HCT116 (cell line): Measurements from ENCODE around the gene PITRM1. TPM values are rescaled to one million over a fixed set of nuclear protein-coding genes. Genes with fewer than 3 reads are reported as not detected.

ENCODE experiments used
- ATAC-seq: fragments of 200-7000 bp; cut with Tn5 transposase; 2 replicates; pipeline ENCODE4 v1.9.1; 2020; ENCODE audit warnings: mild to moderate bottlenecking, moderate library complexity
- BruUV-seq: library from RNA; stranded (reverse); fragments of 400-500 nt; replicated peaks from 2 replicates; lab custom pipeline; 2021; lab: Mats Ljungman, UMichigan
- CTCF ChIA-PET: fragments of 300-600 bp; sonication (Branson Sonifier 250); formaldehyde crosslinking; loops from one replicate; lab custom pipeline; 2021; ENCODE audit warnings: antibody characterized with exemption; lab: Charles Lee
- POLR2A ChIA-PET: fragments of 300-600, 350-600 bp; sonication (Branson Sonifier 250); formaldehyde crosslinking; loops from one replicate; lab custom pipeline; 2021; ENCODE audit warnings: antibody characterized with exemption; lab: Charles Lee
- RAD21 ChIA-PET, 2 experiments: fragments of 300-600 bp; sonication (Branson Sonifier 250); formaldehyde crosslinking; loops; one replicate each; lab custom pipeline; 2023; ENCODE audit warnings: low total read pairs in 2 of 2; ENCODE audit not compliant: uncharacterized antibody in 2 of 2, unreplicated experiment in 2 of 2, low non-redundant PET in 1 of 2; lab: Charles Lee
- DNase-seq: peaks from one replicate; pipeline ENCODE4 v3.0.0-alpha.2; 2010; ENCODE audit warnings: low read depth, low spot score
- H2AFZ ChIP-seq: fragments of 200-600 bp; shearing (Covaris generic), sonication (generic); 2 replicates; pipeline ENCODE4 v1.6.1; 2017; ENCODE audit warnings: low read depth, mixed run types, mixed read lengths, antibody characterized with exemption, low read length; ENCODE audit not compliant: poor library complexity, severe bottlenecking
- H3K27ac ChIP-seq: 2 replicates; pipeline ENCODE4 v1.5.1; 2012; ENCODE audit warnings: low read depth, low read length
- H3K27me3 ChIP-seq: fragments of 200-600 bp; sonication (generic); 2 replicates; pipeline ENCODE4 v1.6.1; 2016; ENCODE audit warnings: mixed run types, low read length, mixed read lengths; ENCODE audit not compliant: insufficient read depth
- H3K36me3 ChIP-seq, 2 experiments: fragments of 200-500 bp in 1 of 2; fragments of 200-600 bp in 1 of 2; sonication (Bioruptor generic) in 1 of 2; sonication (generic) in 1 of 2; 2 replicates each; pipeline versions ENCODE4 v1.5.1 to v1.6.1; 2014 to 2016; ENCODE audit warnings: low read length in 2 of 2, inconsistent platforms in 1 of 2, mixed read lengths in 1 of 2, mixed run types in 1 of 2; ENCODE audit not compliant: insufficient read depth in 2 of 2, control insufficient read depth in 1 of 2
- H3K4me1 ChIP-seq, 2 experiments: fragments of 200-600 bp in 1 of 2; sonication (generic) in 1 of 2; 2 replicates each; pipeline versions ENCODE4 v1.5.1 to v1.6.1; 2012 to 2017; ENCODE audit warnings: low read length in 2 of 2, inconsistent platforms in 1 of 2, mild to moderate bottlenecking in 1 of 2, mixed read lengths in 1 of 2, mixed run types in 1 of 2, moderate library complexity in 1 of 2; ENCODE audit not compliant: insufficient read depth in 2 of 2, control insufficient read depth in 1 of 2
- H3K4me2 ChIP-seq: fragments of 200-600 bp; sonication (generic); 2 replicates; pipeline ENCODE4 v1.6.1; 2017; ENCODE audit warnings: mixed run types, low read length, mixed read lengths
- H3K4me3 ChIP-seq, 2 experiments: fragments of 200-600 bp in 1 of 2; sonication (generic) in 1 of 2; replicated peaks in 1 of 2; 2 replicates each; pipeline ENCODE4 v1.5.1; 2011 to 2016; ENCODE audit warnings: low read length in 2 of 2, control low read depth in 1 of 2, low read depth in 1 of 2, mild to moderate bottlenecking in 1 of 2, mixed read lengths in 1 of 2, mixed run types in 1 of 2
- H3K79me2 ChIP-seq: fragments of 200-600 bp; sonication (generic); 2 replicates; pipeline ENCODE4 v1.6.1; 2017; ENCODE audit warnings: mild to moderate bottlenecking, mixed run types, low read length, moderate library complexity, mixed read lengths; ENCODE audit not compliant: insufficient read depth
- H3K9ac ChIP-seq: fragments of 200-600 bp; sonication (generic); 2 replicates; pipeline ENCODE4 v1.6.1; 2016; ENCODE audit warnings: low read length, mixed read lengths
- H3K9me2 ChIP-seq: fragments of 200-600 bp; sonication (generic), shearing (Covaris generic); 2 replicates; pipeline ENCODE4 v1.6.1; 2017; ENCODE audit warnings: mixed run types, mild to moderate bottlenecking, moderate library complexity; ENCODE audit not compliant: insufficient read depth
- H3K9me3 ChIP-seq, 2 experiments: fragments of 200-500 bp in 1 of 2; fragments of 200-600 bp in 1 of 2; sonication (Bioruptor generic) in 1 of 2; sonication (generic) in 1 of 2; 2 replicates each; pipeline ENCODE4 v1.6.1; 2014 to 2017; ENCODE audit warnings: low read length in 2 of 2, mixed read lengths in 2 of 2, inconsistent platforms in 1 of 2, low read depth in 1 of 2, mild to moderate bottlenecking in 1 of 2, mixed run types in 1 of 2, moderate library complexity in 1 of 2; ENCODE audit not compliant: control insufficient read depth in 1 of 2, insufficient read depth in 1 of 2
- H4K20me1 ChIP-seq: fragments of 200-600 bp; sonication (generic), shearing (Covaris generic); 2 replicates; pipeline ENCODE4 v1.6.1; 2017; ENCODE audit warnings: mixed run types, mild to moderate bottlenecking, moderate library complexity; ENCODE audit not compliant: insufficient read depth
- ATF3 ChIP-seq: IDR thresholded peaks from 2 replicates; pipeline ENCODE4 v1.6.1; 2012
- CEBPB ChIP-seq: IDR thresholded peaks from 2 replicates; pipeline ENCODE4 v1.6.1; 2012; ENCODE audit warnings: low read depth
- CTCF ChIP-seq, 3 experiments: fragments of 200-600 bp in 1 of 3; sonication (generic) in 1 of 3; IDR thresholded peaks in 2 of 3; conservative IDR thresholded peaks in 1 of 3; 2 replicates each; pipeline ENCODE4 v1.5.1; 2012 to 2017; ENCODE audit warnings: low read depth in 2 of 3, low read length in 2 of 3, antibody characterized with exemption in 1 of 3, borderline replicate concordance in 1 of 3, control low read depth in 1 of 3, mild to moderate bottlenecking in 1 of 3, mixed read lengths in 1 of 3, mixed run types in 1 of 3, moderate library complexity in 1 of 3; ENCODE audit not compliant: insufficient read depth in 1 of 3
- EGR1 ChIP-seq: IDR thresholded peaks from 2 replicates; pipeline ENCODE4 v1.6.1; 2012; ENCODE audit warnings: low read depth
- EZH2 ChIP-seq: fragments of 200-600 bp; sonication (generic); IDR thresholded peaks from 2 replicates; pipeline ENCODE4 v1.6.1; 2017; ENCODE audit warnings: antibody characterized with exemption, mixed run types
- EZH2phosphoT487 ChIP-seq: fragments of 200-600 bp; IDR thresholded peaks from 2 replicates; pipeline ENCODE4 v1.6.1; 2018; ENCODE audit warnings: antibody characterized with exemption, borderline replicate concordance
- FOSL1 ChIP-seq: IDR thresholded peaks from 2 replicates; pipeline ENCODE4 v1.6.1; 2012; ENCODE audit warnings: low read depth
- POLR2A ChIP-seq: IDR thresholded peaks from 2 replicates; pipeline ENCODE4 v1.7.0; 2011; ENCODE audit warnings: borderline replicate concordance; ENCODE audit not compliant: insufficient read depth, insufficient read length; ENCODE audit errors: extremely low read depth
- YY1 ChIP-seq: IDR thresholded peaks from 2 replicates; pipeline ENCODE4 v1.6.1; 2011; ENCODE audit warnings: low read length, low read depth, moderate library complexity, mild to moderate bottlenecking; ENCODE audit not compliant: insufficient replicate concordance; ENCODE audit errors: extremely low read depth
- ZFX ChIP-seq: fragments of 450-650 bp; IDR thresholded peaks from 2 replicates; pipeline ENCODE4 v1.6.1; 2017
- intact Hi-C: fragments of 100-400 bp; cut with micrococcal nuclease; formaldehyde crosslinking; loops from 2 replicates; pipeline ENCODE4 v1.10.0; 2022
- total RNA-seq: library from RNA; stranded (reverse); gene quantifications from one replicate; pipeline ENCODE4 v1.2.1, GENCODE V29; 2021; ENCODE audit not compliant: unreplicated experiment
- TF ChIP-seq, protein P1 (sequence below): IDR thresholded peaks from 2 replicates; pipeline ENCODE4 v1.6.1; 2012

PITRM1 gene
- total RNA-seq, 1 experiment from 2014 or later: 59.5 TPM

DNA sequence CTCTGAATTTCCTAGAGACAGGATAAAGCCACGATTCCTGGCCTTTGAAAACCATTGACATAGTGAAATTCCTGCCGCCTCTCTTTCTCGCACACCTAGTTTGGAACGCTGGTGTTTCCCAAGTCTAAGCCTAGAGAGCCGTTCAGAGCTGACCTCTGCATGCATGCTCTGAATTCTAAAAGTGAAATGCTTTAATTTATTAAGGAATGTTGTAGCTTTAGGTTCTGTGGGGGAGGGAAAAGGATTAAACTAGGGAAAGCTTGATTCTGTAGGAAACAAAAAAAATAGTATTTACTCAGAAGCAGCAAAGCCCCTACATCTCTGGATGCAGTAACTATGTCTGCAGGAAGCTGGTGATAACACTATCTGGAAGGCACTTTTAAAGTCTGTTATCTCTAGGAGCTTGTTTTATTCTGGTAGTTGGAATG is 78.0 kb downstream of the PITRM1 start (continued):
- TF ChIP-seq CTCF (IDR thresholded peaks at IDR 0.05 in 2 of 3, conservative IDR thresholded peaks at IDR 0.05 in 1 of 3; ENCODE audit: borderline replicate concordance in 1 of 3, insufficient read depth in 1 of 3, low read depth in 2 of 3, low read length in 2 of 3): no peak
- no peak for TF ChIP-seq EGR1
- no peak for TF ChIP-seq EZH2phosphoT487
- no peak for TF ChIP-seq ATF3
- TF ChIP-seq, all 23 proteins: peak for 0

GRCh38 chr10:3093996-3094395 is 78.6 kb downstream of the PITRM1 start:
- Histone ChIP-seq H3K27ac (peak overlapping the region; percentile 90), H3K27me3 (no peaks in the 10 kb centered on the region), H3K79me2 (peaks cover 88% of the 10 kb centered on the region), H3K4me3 (peak overlapping the region in 1 of 2 experiments; percentile 15; a peak in 2 of 4 replicates), H3K4me1 (peaks cover 73 to 86% of the 10 kb centered on the region in 2 experiments), H3K4me2 (peak overlapping the region; percentile 70), H3K9me2 (no peaks in the 10 kb centered on the region), H3K9ac (peak overlapping the region; percentile 59), H4K20me1 (no peaks in the 10 kb centered on the region), H3K36me3 (peaks cover 0 to 10% of the 10 kb centered on the region in 2 experiments; a peak in 1 of 4 replicates), H3K9me3 (no peaks in the 10 kb centered on the region), H2AFZ (no peak overlapping the region)
- intact Hi-C loops: loop anchor here (10.0 kb wide), 1 partner anchor 671 kb away; no protein-coding TSS in a partner anchor
- TF ChIP-seq CTCF (IDR thresholded peaks at IDR 0.05 in 2 of 3, conservative IDR thresholded peaks at IDR 0.05 in 1 of 3; ENCODE audit: borderline replicate concordance in 1 of 3, insufficient read depth in 1 of 3, low read depth in 2 of 3, low read length in 2 of 3) (no peak), CEBPB (no peak), ZFX (no peak), EZH2 (no peak), POLR2A (no peak), FOSL1 (no peak), YY1 (no peak), EGR1 (no peak)
- TF ChIP-seq, protein P1, sequence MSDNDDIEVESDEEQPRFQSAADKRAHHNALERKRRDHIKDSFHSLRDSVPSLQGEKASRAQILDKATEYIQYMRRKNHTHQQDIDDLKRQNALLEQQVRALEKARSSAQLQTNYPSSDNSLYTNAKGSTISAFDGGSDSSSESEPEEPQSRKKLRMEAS: no peak
- DNase-seq: no peak
- ChIA-PET POLR2A (no interaction called here), RAD21 (no interaction called here), CTCF (no interaction called here)
- ATAC-seq: no peak
- no TSS peak for BruUV-seq
